Bronchial epithelial cell (primary cell): ENCODE measurements around the gene RAD21L1. TPM values are rescaled to one million over a fixed set of nuclear protein-coding genes. Genes with fewer than 3 reads are reported as not detected.

Experiments
- DNase-seq: peaks from one replicate; pipeline ENCODE4 v3.0.0-alpha.2; 2010; ENCODE audit warnings: low read depth
- FAIRE-seq: peaks from 2 replicates; lab custom pipeline; 2011; peaks lifted over from hg19 to GRCh38; lab: Jason Lieb, UNC
- H3K27me3 ChIP-seq: 2 replicates; pipeline ENCODE4 v1.5.1; 2011; ENCODE audit warnings: low read length; ENCODE audit not compliant: control insufficient read depth, insufficient read depth
- H3K36me3 ChIP-seq: 2 replicates; pipeline ENCODE4 v1.5.1; 2011; ENCODE audit warnings: low read length; ENCODE audit not compliant: control insufficient read depth, insufficient read depth
- H3K4me3 ChIP-seq: 2 replicates; pipeline ENCODE4 v1.5.1; 2011; ENCODE audit warnings: mild to moderate bottlenecking, low read depth, low read length, control low read depth
- total RNA-seq: library from RNA; depleted of rRNA; stranded (reverse); fragments of >200 nt; gene quantifications from 2 replicates; pipeline ENCODE4 v1.2.1, GENCODE V29; 2014
- TF ChIP-seq, protein P1 (sequence below): IDR thresholded peaks from 2 replicates; pipeline ENCODE4 v1.5.1; 2011; ENCODE audit warnings: mild to moderate bottlenecking, moderate library complexity, low read length, control low read depth, inconsistent platforms; ENCODE audit not compliant: insufficient read depth, severe bottlenecking

Gene RAD21L1
- total RNA-seq, 1 donor from 2014 or later: under 0.01 TPM

- no peak for FAIRE-seq
- TF ChIP-seq, protein P1, sequence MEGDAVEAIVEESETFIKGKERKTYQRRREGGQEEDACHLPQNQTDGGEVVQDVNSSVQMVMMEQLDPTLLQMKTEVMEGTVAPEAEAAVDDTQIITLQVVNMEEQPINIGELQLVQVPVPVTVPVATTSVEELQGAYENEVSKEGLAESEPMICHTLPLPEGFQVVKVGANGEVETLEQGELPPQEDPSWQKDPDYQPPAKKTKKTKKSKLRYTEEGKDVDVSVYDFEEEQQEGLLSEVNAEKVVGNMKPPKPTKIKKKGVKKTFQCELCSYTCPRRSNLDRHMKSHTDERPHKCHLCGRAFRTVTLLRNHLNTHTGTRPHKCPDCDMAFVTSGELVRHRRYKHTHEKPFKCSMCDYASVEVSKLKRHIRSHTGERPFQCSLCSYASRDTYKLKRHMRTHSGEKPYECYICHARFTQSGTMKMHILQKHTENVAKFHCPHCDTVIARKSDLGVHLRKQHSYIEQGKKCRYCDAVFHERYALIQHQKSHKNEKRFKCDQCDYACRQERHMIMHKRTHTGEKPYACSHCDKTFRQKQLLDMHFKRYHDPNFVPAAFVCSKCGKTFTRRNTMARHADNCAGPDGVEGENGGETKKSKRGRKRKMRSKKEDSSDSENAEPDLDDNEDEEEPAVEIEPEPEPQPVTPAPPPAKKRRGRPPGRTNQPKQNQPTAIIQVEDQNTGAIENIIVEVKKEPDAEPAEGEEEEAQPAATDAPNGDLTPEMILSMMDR: no peak
Observed at GRCh38 chr20:1182106-1182505, 43.7 kb upstream of the RAD21L1 start.

DNA sequence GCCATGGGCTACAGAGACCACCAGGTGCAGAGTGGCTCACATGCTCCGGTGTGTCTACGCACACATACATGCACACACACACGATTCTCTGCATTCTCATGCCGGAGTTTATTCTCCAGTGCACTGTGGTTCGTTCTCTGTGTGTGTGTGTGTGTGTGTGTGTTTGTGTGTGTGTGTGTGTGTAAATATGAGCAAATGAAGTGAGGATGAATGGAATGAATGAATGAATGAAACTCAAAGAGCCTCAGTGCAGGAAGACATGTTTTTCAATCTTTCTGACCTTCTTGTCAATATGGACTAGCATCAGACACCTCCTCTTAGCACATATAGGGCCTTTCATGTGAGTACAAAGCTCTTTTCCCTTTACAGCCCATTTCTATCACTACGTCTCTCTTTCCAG lies 42.7 kb upstream of the RAD21L1 start:
- Histone ChIP-seq H3K27me3 (peaks cover 18% of the 10 kb centered on the region), H3K36me3 (no peaks in the 10 kb centered on the region)
- peak; percentile 64 for FAIRE-seq

More at GRCh38 chr20:1182106-1182505, 43.7 kb upstream of the RAD21L1 start:
- no peaks in the 10 kb centered on the region for H3K36me3 ChIP-seq
- no peak overlapping the region for H3K4me3 ChIP-seq
- H3K27me3 ChIP-seq: peaks cover 18% of the 10 kb centered on the region
- DNase-seq: no peak

DNA sequence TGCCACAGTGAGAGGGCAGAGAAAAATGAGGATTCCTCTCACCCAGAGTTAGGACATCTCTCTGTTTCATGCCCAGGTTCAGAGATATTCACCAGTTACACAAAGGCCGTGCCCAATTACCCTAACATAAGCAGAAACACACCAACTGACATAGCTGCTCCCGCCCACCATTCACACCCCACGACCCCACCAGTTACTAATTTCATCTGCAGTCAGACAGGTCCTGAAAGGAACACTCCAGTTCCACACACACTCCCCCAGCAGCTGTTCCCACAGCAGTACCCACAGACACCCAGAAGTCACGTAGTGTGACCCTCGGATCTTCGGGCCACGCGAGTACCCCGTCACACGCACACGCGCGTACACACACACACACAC lies 41.6 kb upstream of the RAD21L1 start:
- peaks cover 18% of the 10 kb centered on the region for H3K27me3 ChIP-seq
- TF ChIP-seq, protein P1: no peak
- DNase-seq (no peak), FAIRE-seq (no peak)
- H3K4me3 ChIP-seq: no peak overlapping the region
- H3K36me3 ChIP-seq: no peaks in the 10 kb centered on the region

More for the DNA sequence above, 42.7 kb upstream of the RAD21L1 start:
- DNase-seq: no peak
- TF ChIP-seq, protein P1: no peak
- H3K4me3 ChIP-seq: no peak overlapping the region

DNA sequence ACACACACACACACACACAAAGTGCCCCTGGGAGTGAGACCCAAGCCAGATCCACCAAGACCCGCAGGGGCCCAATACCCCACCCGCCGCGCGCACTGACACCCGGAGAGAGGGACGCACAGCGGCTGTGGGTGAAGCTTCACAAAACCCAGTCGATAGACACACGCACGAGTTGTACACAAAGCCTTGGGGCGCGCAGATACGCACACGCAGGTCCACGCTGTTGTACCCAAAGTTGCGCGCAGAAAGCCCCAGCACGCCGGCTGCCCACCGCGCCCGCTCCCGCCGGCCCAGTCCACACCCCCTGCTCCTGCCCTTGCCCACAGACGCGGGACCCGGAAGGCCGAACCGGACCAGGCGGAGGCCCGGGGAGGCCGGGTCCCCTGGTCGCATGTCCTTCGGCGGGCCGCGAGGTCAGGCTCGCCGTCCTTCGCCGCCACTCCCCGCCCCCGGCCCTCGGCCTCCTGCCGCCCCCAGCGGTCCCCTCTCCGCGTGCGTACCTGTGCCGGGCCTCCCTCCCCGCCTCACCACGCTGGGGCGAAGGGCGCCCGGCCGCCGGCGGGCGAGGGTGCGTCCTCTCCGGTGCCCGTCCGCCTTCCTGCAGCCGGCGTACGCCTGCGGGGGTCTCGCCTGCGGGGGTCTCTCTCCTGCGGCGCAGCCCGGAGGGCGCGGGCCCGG lies 41.1 kb upstream of the RAD21L1 start, which contains the start of gene TMEM74B:
Gene TMEM74B, minus strand, starts transcription at position 344 of the 678 bp plus-strand sequence. CDS start 1,180 bp downstream, outside the sequence.
- Histone ChIP-seq H3K36me3 (no peaks in the 10 kb centered on the region), H3K4me3 (peak within 1 kb of the TSS; percentile 35), H3K27me3 (peaks cover 18% of the 10 kb centered on the region)
- DNase-seq (no peak), FAIRE-seq (no peak)
- TF ChIP-seq, protein P1: no peak

DNA sequence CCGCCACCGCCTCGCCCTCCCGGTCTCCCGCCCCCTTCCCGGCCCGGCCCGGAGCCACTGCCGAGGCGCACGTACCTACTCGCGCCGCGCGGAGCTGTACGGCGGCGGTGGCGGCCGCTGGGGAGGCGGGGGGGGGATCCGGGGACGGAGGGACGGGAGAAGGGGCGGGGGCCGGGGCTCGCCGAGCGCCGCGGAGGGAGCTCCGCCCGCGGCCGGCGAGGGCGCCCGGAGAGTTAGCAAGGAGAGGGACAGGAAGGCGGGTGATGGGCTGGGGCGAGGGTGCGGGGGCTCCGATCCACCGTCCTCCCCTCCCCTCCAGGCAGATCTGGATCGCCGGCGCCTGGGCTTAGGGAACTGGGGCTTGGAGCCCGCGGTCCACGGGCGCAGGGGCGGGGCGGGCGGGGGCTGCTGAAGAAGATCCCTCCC lies 40.5 kb upstream of the RAD21L1 start:
- H3K27me3 ChIP-seq: peaks cover 18% of the 10 kb centered on the region
- FAIRE-seq: no peak
- TF ChIP-seq, protein P1: no peak
- DNase-seq: no peak
- peak overlapping the region; percentile 35 for H3K4me3 ChIP-seq
- no peaks in the 10 kb centered on the region for H3K36me3 ChIP-seq
